Chondrocyte (in vitro differentiated cells): Measurements from ENCODE around the gene GRK5. TPM values are rescaled to one million over a fixed set of nuclear protein-coding genes. Genes with fewer than 3 reads are reported as not detected.

ENCODE experiments used
- DNase-seq: peaks from one replicate; pipeline ENCODE4 v3.0.0; 2021; ENCODE audit warnings: mixed read lengths, low spot score
- H3K27ac Mint-ChIP-seq: one replicate; pipeline ENCODE4 v1.8.0; 2021; ENCODE audit warnings: mild to moderate bottlenecking, moderate library complexity, mixed read lengths; ENCODE audit not compliant: unreplicated experiment
- H3K27me3 Mint-ChIP-seq: 2 replicates; pipeline ENCODE4 v1.8.0; 2021; ENCODE audit warnings: low read depth, mixed read lengths
- H3K36me3 Mint-ChIP-seq: 2 replicates; pipeline ENCODE4 v1.8.0; 2021; ENCODE audit warnings: low read depth, mixed read lengths
- H3K4me1 Mint-ChIP-seq: 2 replicates; pipeline ENCODE4 v1.8.0; 2021; ENCODE audit warnings: low read depth, mild to moderate bottlenecking, mixed read lengths
- H3K4me3 Mint-ChIP-seq: one replicate; pipeline ENCODE4 v1.8.0; 2021; ENCODE audit warnings: mild to moderate bottlenecking, moderate library complexity, mixed read lengths; ENCODE audit not compliant: unreplicated experiment
- H3K9me3 Mint-ChIP-seq: 2 replicates; pipeline ENCODE4 v1.8.0; 2021; ENCODE audit warnings: low read depth, mixed read lengths
- total RNA-seq: library from RNA; stranded (reverse); gene quantifications from 3 replicates; pipeline ENCODE4 v1.2.1, GENCODE V29; 2021
- TF ChIP-seq, protein P1 (sequence below): fragments of 200-600 bp; sonication (generic); IDR thresholded peaks from 2 replicates; pipeline ENCODE4 v1.5.0; 2021; ENCODE audit warnings: antibody characterized with exemption, mild to moderate bottlenecking, moderate library complexity

Gene GRK5
- total RNA-seq, 1 donor from 2014 or later: 16.4 TPM

DNA sequence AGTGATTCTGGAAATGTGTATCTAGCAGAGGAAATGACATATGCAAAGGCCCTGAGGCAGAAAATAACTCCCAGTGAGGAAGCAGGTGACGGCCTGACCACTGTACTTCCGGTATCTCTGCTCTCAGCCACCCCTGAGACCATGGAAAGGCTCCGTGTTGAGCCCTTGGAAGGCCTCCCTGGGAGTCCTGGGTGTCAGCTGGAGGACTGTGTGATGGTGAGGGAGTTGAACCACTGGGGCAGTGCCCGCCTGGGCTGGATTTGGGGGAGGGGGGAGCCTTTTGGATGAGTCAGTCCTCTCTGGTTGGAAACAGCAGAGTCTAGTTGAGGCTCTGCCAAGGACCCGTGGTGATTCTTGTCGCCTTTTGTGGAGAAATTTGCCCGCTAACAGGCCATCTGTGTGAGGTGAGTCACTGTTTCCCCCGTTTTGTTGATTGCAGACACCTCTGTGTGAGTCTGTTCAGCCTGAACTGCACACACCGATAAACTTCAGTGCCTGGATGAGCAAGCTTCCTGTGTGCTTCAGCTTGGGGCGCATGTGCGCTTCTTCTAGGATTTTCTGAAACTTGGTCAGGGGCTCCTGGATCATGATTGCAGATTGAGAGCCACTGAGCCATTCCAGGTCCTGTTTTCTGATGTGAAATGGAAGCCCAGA lies 98.6 kb downstream of the GRK5 start:
- peaks cover 36% of the 10 kb centered on the region for H3K4me1 Mint-ChIP-seq
- H3K4me3 Mint-ChIP-seq: peak overlapping the region; percentile 13
- no peaks in the 10 kb centered on the region for H3K27me3 Mint-ChIP-seq
- H3K36me3 Mint-ChIP-seq: no peaks in the 10 kb centered on the region
- no peaks in the 10 kb centered on the region for H3K9me3 Mint-ChIP-seq
- TF ChIP-seq, protein P1, sequence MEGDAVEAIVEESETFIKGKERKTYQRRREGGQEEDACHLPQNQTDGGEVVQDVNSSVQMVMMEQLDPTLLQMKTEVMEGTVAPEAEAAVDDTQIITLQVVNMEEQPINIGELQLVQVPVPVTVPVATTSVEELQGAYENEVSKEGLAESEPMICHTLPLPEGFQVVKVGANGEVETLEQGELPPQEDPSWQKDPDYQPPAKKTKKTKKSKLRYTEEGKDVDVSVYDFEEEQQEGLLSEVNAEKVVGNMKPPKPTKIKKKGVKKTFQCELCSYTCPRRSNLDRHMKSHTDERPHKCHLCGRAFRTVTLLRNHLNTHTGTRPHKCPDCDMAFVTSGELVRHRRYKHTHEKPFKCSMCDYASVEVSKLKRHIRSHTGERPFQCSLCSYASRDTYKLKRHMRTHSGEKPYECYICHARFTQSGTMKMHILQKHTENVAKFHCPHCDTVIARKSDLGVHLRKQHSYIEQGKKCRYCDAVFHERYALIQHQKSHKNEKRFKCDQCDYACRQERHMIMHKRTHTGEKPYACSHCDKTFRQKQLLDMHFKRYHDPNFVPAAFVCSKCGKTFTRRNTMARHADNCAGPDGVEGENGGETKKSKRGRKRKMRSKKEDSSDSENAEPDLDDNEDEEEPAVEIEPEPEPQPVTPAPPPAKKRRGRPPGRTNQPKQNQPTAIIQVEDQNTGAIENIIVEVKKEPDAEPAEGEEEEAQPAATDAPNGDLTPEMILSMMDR: no peak
- peak overlapping the region; percentile 92 for H3K27ac Mint-ChIP-seq
- DNase-seq: no peak

GRCh38 chr10:119306514-119306951 lies 99.2 kb downstream of the GRK5 start:
- Mint-ChIP-seq H3K9me3 (no peaks in the 10 kb centered on the region), H3K4me1 (peaks cover 36% of the 10 kb centered on the region), H3K4me3 (peak overlapping the region; percentile 13), H3K27ac (peak overlapping the region; percentile 92), H3K36me3 (no peaks in the 10 kb centered on the region), H3K27me3 (no peaks in the 10 kb centered on the region)
- TF ChIP-seq, protein P1: peak; percentile 36
- no peak for DNase-seq

- H3K4me3 Mint-ChIP-seq: no peak overlapping the region
- TF ChIP-seq, protein P1: no peak
- no peaks in the 10 kb centered on the region for H3K36me3 Mint-ChIP-seq
- peaks cover 33% of the 10 kb centered on the region for H3K4me1 Mint-ChIP-seq
- no peaks in the 10 kb centered on the region for H3K27me3 Mint-ChIP-seq
- H3K9me3 Mint-ChIP-seq: no peaks in the 10 kb centered on the region
- peak overlapping the region; percentile 43 for H3K27ac Mint-ChIP-seq
- no peak for DNase-seq
Observed at GRCh38 chr10:119306986-119307392, 99.6 kb downstream of the GRK5 start.

DNA sequence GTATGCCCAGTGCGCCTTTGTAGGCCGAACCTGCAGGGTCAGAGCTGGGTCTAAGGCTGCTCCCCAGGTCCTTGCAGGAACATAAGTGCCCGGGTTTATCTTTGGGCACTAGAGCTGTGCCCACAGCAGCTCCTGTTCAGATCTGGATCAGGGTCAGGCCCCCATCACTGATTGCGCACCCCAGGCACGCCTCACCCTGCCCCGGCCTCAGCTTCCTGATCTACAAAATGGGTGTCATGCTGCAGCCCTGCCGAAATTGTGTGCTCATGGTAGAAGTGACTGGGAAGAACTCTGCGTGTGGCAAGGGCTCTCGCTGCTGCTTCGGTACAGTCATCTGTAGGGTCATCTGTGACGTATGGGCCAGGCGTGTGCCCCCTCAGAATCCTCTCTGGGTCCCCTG lies 100.7 kb downstream of the GRK5 start:
- TF ChIP-seq, protein P1: no peak
- no peak overlapping the region for H3K4me3 Mint-ChIP-seq
- peaks cover 33% of the 10 kb centered on the region for H3K4me1 Mint-ChIP-seq
- no peaks in the 10 kb centered on the region for H3K36me3 Mint-ChIP-seq
- H3K9me3 Mint-ChIP-seq: no peaks in the 10 kb centered on the region
- H3K27ac Mint-ChIP-seq: no peak overlapping the region
- H3K27me3 Mint-ChIP-seq: no peaks in the 10 kb centered on the region
- no peak for DNase-seq

DNA sequence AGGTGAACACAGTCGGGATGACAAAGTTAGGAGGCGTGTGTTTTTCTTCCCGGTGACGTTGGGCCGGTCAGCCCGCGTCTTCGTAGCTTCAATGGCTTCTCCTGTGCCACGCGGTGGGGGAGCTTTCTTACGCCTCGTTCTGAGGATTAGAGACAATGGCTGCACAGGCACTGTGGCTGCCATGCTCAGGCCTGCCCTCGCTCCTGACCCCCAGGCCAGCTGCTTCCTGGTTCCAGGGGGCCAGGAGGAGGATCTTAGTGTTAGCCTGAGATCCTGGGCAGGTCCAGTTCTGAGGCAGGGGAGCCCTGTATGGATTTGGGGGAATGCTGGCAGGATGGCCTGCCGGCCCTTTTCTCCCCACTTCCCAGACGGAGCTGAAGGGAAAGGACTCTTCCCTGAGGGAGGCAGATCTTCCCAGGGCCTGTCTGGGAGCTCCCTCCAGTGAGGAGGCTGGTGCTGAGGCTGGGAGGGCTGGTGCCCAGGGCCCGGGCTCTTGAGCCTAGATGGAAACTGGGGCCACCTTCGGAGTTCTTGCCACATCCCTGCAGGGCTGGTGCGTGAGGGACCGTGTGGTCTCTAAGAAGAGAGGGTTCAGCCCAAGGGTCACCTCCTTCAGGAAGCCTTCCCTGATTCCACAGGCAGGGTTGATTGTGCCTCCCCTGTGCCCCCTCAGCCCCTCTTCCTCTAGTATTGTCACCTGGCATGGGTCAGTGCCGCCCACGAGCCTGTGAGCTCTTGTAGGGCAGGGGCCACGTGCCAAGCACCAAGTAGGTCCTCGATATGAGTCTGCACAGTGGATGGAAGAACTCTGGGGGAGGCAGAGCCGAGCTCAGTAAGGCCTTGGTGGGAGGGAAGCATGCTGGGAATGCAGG lies 101.4 kb downstream of the GRK5 start:
- peaks cover 33% of the 10 kb centered on the region for H3K4me1 Mint-ChIP-seq
- DNase-seq: no peak
- H3K27me3 Mint-ChIP-seq: no peaks in the 10 kb centered on the region
- peak overlapping the region; percentile 57 for H3K27ac Mint-ChIP-seq
- no peaks in the 10 kb centered on the region for H3K9me3 Mint-ChIP-seq
- H3K36me3 Mint-ChIP-seq: no peaks in the 10 kb centered on the region
- no peak overlapping the region for H3K4me3 Mint-ChIP-seq
- TF ChIP-seq, protein P1: no peak
